ENCODE measurements around the gene TMPRSS9. TPM values are rescaled to one million over a fixed set of nuclear protein-coding genes. Genes with fewer than 3 reads are reported as not detected.

Gene TMPRSS9
- total RNA-seq, 3 donors from 2014 or later (not counting 1 experiment from before 2014, with no cell fraction given): not detected

DNA sequence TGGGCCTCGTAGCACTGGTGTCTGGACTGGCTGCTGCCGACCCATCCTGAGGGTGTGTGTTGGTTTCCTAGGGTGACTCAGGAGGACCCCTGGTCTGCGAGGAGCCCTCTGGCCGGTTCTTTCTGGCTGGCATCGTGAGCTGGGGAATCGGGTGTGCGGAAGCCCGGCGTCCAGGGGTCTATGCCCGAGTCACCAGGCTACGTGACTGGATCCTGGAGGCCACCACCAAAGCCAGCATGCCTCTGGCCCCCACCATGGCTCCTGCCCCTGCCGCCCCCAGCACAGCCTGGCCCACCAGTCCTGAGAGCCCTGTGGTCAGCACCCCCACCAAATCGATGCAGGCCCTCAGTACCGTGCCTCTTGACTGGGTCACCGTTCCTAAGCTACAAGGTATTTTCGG is 53.6 kb downstream of the TMPRSS9 start:
- WGBS (ENCODE audit: insufficient coverage): 96% methylated on average over 16 of the region's 16 CpGs
- ATAC-seq (no peak), DNase-seq (no peak)
- no peak overlapping the region for H3K27ac Mint-ChIP-seq
- TF ChIP-seq, protein P1, sequence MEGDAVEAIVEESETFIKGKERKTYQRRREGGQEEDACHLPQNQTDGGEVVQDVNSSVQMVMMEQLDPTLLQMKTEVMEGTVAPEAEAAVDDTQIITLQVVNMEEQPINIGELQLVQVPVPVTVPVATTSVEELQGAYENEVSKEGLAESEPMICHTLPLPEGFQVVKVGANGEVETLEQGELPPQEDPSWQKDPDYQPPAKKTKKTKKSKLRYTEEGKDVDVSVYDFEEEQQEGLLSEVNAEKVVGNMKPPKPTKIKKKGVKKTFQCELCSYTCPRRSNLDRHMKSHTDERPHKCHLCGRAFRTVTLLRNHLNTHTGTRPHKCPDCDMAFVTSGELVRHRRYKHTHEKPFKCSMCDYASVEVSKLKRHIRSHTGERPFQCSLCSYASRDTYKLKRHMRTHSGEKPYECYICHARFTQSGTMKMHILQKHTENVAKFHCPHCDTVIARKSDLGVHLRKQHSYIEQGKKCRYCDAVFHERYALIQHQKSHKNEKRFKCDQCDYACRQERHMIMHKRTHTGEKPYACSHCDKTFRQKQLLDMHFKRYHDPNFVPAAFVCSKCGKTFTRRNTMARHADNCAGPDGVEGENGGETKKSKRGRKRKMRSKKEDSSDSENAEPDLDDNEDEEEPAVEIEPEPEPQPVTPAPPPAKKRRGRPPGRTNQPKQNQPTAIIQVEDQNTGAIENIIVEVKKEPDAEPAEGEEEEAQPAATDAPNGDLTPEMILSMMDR (IDR thresholded peaks at IDR 0.05): no peak
- no peaks in the 10 kb centered on the region for H3K4me1 ChIP-seq (ENCODE audit: control insufficient read depth, insufficient read depth, low read length)
- no peaks in the 10 kb centered on the region for H3K4me1 Mint-ChIP-seq
- H3K4me3 Mint-ChIP-seq: no peak overlapping the region
- H3K36me3 Mint-ChIP-seq: no peaks in the 10 kb centered on the region
- no peak overlapping the region for H3K4me3 ChIP-seq (ENCODE audit: low read length)
- intact Hi-C loops (cut with micrococcal nuclease): no loop called here
- no peaks in the 10 kb centered on the region for H3K27me3 ChIP-seq (ENCODE audit: control insufficient read depth, insufficient read depth, low read length)
- H3K9me3 ChIP-seq (ENCODE audit: control insufficient read depth, insufficient read depth, low read length): no peaks in the 10 kb centered on the region
- H3K27me3 Mint-ChIP-seq (ENCODE audit: low read depth in 2 of 2): no peaks in the 10 kb centered on the region
- H3K9me3 Mint-ChIP-seq: no peaks in the 10 kb centered on the region
- no peak overlapping the region for H3K27ac ChIP-seq (ENCODE audit: low read length)
- H3K36me3 ChIP-seq (ENCODE audit: control insufficient read depth, insufficient read depth, low read length): no peaks in the 10 kb centered on the region

DNA sequence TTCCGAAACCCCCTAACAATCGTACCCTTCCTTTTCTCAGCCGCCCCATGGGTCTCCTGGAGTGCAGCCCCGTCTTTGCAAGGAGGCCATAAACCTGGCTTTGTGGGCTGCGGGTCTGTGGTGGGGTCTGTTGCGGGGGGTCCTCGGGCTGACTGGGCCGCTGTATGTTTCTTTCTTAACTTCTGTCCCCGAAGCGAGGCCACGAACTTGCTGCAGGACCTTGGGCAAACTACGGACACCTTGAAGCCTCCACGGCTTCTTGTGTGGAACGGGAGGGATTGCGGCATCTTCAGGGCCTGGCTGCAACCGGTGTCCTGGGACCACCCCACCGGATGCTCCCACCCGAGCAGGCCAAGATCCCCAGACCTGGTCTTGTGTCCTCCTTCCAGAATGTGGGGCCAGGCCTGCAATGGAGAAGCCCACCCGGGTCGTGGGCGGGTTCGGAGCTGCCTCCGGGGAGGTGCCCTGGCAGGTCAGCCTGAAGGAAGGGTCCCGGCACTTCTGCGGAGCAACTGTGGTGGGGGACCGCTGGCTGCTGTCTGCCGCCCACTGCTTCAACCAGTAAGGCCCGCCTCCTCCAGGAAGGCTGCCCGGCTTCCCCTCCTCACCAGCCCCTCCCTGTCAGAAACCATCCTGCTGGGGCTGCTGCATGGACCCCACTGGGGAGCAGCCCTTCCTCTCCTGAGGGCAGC is 55.4 kb downstream of the TMPRSS9 start:
- TF ChIP-seq, protein P1 (IDR thresholded peaks at IDR 0.05): no peak
- Histone ChIP-seq H3K36me3 (ENCODE audit: control insufficient read depth, insufficient read depth, low read length) (no peaks in the 10 kb centered on the region), H3K27me3 (ENCODE audit: control insufficient read depth, insufficient read depth, low read length) (no peaks in the 10 kb centered on the region), H3K4me3 (ENCODE audit: low read length) (no peak overlapping the region), H3K27ac (ENCODE audit: low read length) (no peak overlapping the region), H3K4me1 (ENCODE audit: control insufficient read depth, insufficient read depth, low read length) (no peaks in the 10 kb centered on the region), H3K9me3 (ENCODE audit: control insufficient read depth, insufficient read depth, low read length) (no peaks in the 10 kb centered on the region)
- no peak for DNase-seq
- intact Hi-C loops (cut with micrococcal nuclease): no loop called here
- Mint-ChIP-seq H3K9me3 (no peaks in the 10 kb centered on the region), H3K4me1 (no peaks in the 10 kb centered on the region), H3K36me3 (no peaks in the 10 kb centered on the region), H3K4me3 (no peak overlapping the region), H3K27me3 (ENCODE audit: low read depth in 2 of 2) (no peaks in the 10 kb centered on the region), H3K27ac (no peak overlapping the region)
- no peak for ATAC-seq
- WGBS (ENCODE audit: insufficient coverage): 94% methylated on average over 29 of the region's 29 CpGs

DNA sequence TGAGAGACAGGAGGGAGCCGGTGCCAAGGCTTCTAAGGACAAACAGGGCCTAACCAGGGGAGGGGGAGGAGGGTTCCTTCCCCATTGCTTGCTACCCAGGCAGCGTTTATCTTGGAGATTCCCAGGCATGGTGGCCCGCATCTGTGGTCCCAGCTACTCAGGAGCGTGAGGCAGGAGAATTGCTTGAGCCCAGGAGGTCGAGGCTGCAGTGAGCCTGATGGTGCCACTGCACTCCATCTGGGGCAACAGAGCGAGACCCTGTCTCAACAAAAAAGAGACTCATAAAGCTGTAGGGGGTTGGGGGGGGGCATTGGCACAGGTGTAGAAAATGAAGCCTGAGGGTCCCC is 55.9 kb downstream of the TMPRSS9 start:
- no peak for ATAC-seq

More for the DNA sequence above, 55.9 kb downstream of the TMPRSS9 start:
- 87% methylated on average over 6 of the region's 6 CpGs for WGBS (ENCODE audit: insufficient coverage)
- no peaks in the 10 kb centered on the region for H3K9me3 Mint-ChIP-seq
- intact Hi-C loops (cut with micrococcal nuclease): no loop called here
- H3K36me3 ChIP-seq (ENCODE audit: control insufficient read depth, insufficient read depth, low read length): no peaks in the 10 kb centered on the region
- no peaks in the 10 kb centered on the region for H3K4me1 Mint-ChIP-seq
- H3K36me3 Mint-ChIP-seq: no peaks in the 10 kb centered on the region
- H3K27me3 Mint-ChIP-seq (ENCODE audit: low read depth in 2 of 2): no peaks in the 10 kb centered on the region
- H3K27ac Mint-ChIP-seq: no peak overlapping the region
- no peak overlapping the region for H3K4me3 Mint-ChIP-seq
- H3K4me3 ChIP-seq (ENCODE audit: low read length): no peak overlapping the region
- H3K4me1 ChIP-seq (ENCODE audit: control insufficient read depth, insufficient read depth, low read length): no peaks in the 10 kb centered on the region
- no peaks in the 10 kb centered on the region for H3K9me3 ChIP-seq (ENCODE audit: control insufficient read depth, insufficient read depth, low read length)
- no peak overlapping the region for H3K27ac ChIP-seq (ENCODE audit: low read length)
- DNase-seq: no peak
- TF ChIP-seq, protein P1 (IDR thresholded peaks at IDR 0.05): no peak
- no peaks in the 10 kb centered on the region for H3K27me3 ChIP-seq (ENCODE audit: control insufficient read depth, insufficient read depth, low read length)

All from natural killer cell (primary cell).